Adrenal gland (tissue), 5 donors: ENCODE results near the gene NISCH.

ENCODE experiments used
- POLR2A ChIP-seq, 2 donors: fragments of 450-650 bp; IDR thresholded peaks; one replicate each; pipeline ENCODE4 v1.6.1; 2017; ENCODE audit warnings: antibody characterized with exemption in 2 of 2, mild to moderate bottlenecking in 2 of 2, moderate library complexity in 1 of 2
- TF ChIP-seq, protein P1 (sequence below), 6 experiments: fragments of 450-650 bp in 4 of 6; fragments of 200-600 bp in 2 of 6; sonication (generic) in 1 of 6; IDR thresholded peaks; 1 replicate in 5 of 6; 2 replicates in 1 of 6; pipeline versions ENCODE4 v1.5.1 to v1.8.0; 2016 to 2021; ENCODE audit warnings: antibody characterized with exemption in 6 of 6, mild to moderate bottlenecking in 2 of 6, moderate library complexity in 1 of 6
- donor health status: DM: no; HTN: no; CAD: no.

GRCh38 chr3:52420388-52420787, 35.0 kb upstream of the NISCH start:
- TF ChIP-seq, protein P1, sequence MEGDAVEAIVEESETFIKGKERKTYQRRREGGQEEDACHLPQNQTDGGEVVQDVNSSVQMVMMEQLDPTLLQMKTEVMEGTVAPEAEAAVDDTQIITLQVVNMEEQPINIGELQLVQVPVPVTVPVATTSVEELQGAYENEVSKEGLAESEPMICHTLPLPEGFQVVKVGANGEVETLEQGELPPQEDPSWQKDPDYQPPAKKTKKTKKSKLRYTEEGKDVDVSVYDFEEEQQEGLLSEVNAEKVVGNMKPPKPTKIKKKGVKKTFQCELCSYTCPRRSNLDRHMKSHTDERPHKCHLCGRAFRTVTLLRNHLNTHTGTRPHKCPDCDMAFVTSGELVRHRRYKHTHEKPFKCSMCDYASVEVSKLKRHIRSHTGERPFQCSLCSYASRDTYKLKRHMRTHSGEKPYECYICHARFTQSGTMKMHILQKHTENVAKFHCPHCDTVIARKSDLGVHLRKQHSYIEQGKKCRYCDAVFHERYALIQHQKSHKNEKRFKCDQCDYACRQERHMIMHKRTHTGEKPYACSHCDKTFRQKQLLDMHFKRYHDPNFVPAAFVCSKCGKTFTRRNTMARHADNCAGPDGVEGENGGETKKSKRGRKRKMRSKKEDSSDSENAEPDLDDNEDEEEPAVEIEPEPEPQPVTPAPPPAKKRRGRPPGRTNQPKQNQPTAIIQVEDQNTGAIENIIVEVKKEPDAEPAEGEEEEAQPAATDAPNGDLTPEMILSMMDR (IDR thresholded peaks at IDR 0.05), result no peak
- TF ChIP-seq POLR2A (IDR thresholded peaks at IDR 0.05), result no peak
